ENCODE results near the gene XYLT1. TPM values are rescaled to one million over a fixed set of nuclear protein-coding genes. Genes with fewer than 3 reads are reported as not detected.

XYLT1 gene
- polyA plus RNA-seq, 1 donor from 2014 or later = 3.3 TPM

DNA sequence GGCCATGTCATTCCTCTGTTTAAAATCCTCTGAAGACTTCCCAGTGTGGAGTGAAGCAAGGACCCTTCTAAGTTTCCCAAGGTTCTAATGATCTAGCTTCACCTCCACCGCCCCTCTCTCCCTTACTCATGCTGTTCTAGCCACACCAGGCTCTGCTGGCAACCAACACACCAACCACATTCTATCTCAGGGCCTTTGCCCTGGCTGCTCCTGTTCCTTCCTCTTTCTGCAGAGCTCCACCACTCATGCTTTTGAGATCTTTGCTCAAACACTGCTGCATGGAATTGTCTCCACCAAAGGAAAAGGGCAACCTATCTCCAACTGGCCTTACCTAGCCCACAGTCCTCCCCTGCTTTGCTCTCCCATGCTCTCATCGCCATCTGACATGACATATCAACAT lies 128.7 kb downstream of the XYLT1 start:
- Histone ChIP-seq H3K36me3 (ENCODE audit: insufficient read depth, low read length) (no peaks in the 10 kb centered on the region), H4K20me1 (ENCODE audit: insufficient read depth) (no peaks in the 10 kb centered on the region), H2AFZ (ENCODE audit: low read depth, low read length) (no peak overlapping the region), H3K27me3 (ENCODE audit: insufficient read depth, low read depth, low read length) (no peaks in the 10 kb centered on the region), H3K79me2 (replicated peaks; ENCODE audit: insufficient read depth, low read length) (peaks cover 3% of the 10 kb centered on the region), H3K27ac (ENCODE audit: low read length) (no peak overlapping the region), H3K9ac (ENCODE audit: low read length) (no peak overlapping the region), H3K4me3 (ENCODE audit: low read length) (no peak overlapping the region), H3K4me2 (ENCODE audit: low read length) (no peak overlapping the region), H3K9me3 (ENCODE audit: low read length) (no peaks in the 10 kb centered on the region), H3F3A (ENCODE audit: insufficient read depth, low read length, poor library complexity, severe bottlenecking) (no peaks in the 10 kb centered on the region), H3K9me2 (ENCODE audit: insufficient read depth, low read length) (no peaks in the 10 kb centered on the region)
- TF ChIP-seq RAD21 (conservative IDR thresholded peaks at IDR 0.05) (no peak), POLR2AphosphoS5 (IDR thresholded peaks at IDR 0.05) (no peak), EP300 (conservative IDR thresholded peaks at IDR 0.05; ENCODE audit: poor library complexity, severe bottlenecking) (no peak), TAF1 (IDR thresholded peaks at IDR 0.05; ENCODE audit: low read depth) (no peak), EZH2 (IDR thresholded peaks at IDR 0.05; ENCODE audit: borderline replicate concordance, insufficient read depth, low read length, poor library complexity, severe bottlenecking) (no peak), SMC3 (conservative IDR thresholded peaks at IDR 0.05; ENCODE audit: poor library complexity) (no peak), CTCF (IDR thresholded peaks at IDR 0.05; ENCODE audit: poor library complexity, severe bottlenecking) (no peak), MXI1 (conservative IDR thresholded peaks at IDR 0.05; ENCODE audit: poor library complexity, severe bottlenecking) (no peak)
- TF ChIP-seq, protein P1, sequence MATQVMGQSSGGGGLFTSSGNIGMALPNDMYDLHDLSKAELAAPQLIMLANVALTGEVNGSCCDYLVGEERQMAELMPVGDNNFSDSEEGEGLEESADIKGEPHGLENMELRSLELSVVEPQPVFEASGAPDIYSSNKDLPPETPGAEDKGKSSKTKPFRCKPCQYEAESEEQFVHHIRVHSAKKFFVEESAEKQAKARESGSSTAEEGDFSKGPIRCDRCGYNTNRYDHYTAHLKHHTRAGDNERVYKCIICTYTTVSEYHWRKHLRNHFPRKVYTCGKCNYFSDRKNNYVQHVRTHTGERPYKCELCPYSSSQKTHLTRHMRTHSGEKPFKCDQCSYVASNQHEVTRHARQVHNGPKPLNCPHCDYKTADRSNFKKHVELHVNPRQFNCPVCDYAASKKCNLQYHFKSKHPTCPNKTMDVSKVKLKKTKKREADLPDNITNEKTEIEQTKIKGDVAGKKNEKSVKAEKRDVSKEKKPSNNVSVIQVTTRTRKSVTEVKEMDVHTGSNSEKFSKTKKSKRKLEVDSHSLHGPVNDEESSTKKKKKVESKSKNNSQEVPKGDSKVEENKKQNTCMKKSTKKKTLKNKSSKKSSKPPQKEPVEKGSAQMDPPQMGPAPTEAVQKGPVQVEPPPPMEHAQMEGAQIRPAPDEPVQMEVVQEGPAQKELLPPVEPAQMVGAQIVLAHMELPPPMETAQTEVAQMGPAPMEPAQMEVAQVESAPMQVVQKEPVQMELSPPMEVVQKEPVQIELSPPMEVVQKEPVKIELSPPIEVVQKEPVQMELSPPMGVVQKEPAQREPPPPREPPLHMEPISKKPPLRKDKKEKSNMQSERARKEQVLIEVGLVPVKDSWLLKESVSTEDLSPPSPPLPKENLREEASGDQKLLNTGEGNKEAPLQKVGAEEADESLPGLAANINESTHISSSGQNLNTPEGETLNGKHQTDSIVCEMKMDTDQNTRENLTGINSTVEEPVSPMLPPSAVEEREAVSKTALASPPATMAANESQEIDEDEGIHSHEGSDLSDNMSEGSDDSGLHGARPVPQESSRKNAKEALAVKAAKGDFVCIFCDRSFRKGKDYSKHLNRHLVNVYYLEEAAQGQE (IDR thresholded peaks at IDR 0.05; ENCODE audit: borderline replicate concordance) = no peak

- Histone ChIP-seq H3K79me2 (replicated peaks; ENCODE audit: insufficient read depth, low read length) (peaks cover 3% of the 10 kb centered on the region), H3K9me2 (ENCODE audit: insufficient read depth, low read length) (no peaks in the 10 kb centered on the region), H3F3A (ENCODE audit: insufficient read depth, low read length, poor library complexity, severe bottlenecking) (no peaks in the 10 kb centered on the region), H3K36me3 (ENCODE audit: insufficient read depth, low read length) (no peaks in the 10 kb centered on the region), H3K27me3 (ENCODE audit: insufficient read depth, low read depth, low read length) (no peaks in the 10 kb centered on the region), H3K4me2 (ENCODE audit: low read length) (no peak overlapping the region), H3K27ac (ENCODE audit: low read length) (no peak overlapping the region), H3K4me3 (ENCODE audit: low read length) (no peak overlapping the region), H3K9me3 (ENCODE audit: low read length) (no peaks in the 10 kb centered on the region), H4K20me1 (ENCODE audit: insufficient read depth) (no peaks in the 10 kb centered on the region), H3K9ac (ENCODE audit: low read length) (no peak overlapping the region), H2AFZ (ENCODE audit: low read depth, low read length) (no peak overlapping the region)
- TF ChIP-seq EZH2 (IDR thresholded peaks at IDR 0.05; ENCODE audit: borderline replicate concordance, insufficient read depth, low read length, poor library complexity, severe bottlenecking) = no peak
- TF ChIP-seq EP300 (conservative IDR thresholded peaks at IDR 0.05; ENCODE audit: poor library complexity, severe bottlenecking) = no peak
- TF ChIP-seq POLR2AphosphoS5 (IDR thresholded peaks at IDR 0.05) = no peak
- no peak for TF ChIP-seq CTCF (IDR thresholded peaks at IDR 0.05; ENCODE audit: poor library complexity, severe bottlenecking)
- no peak for TF ChIP-seq MXI1 (conservative IDR thresholded peaks at IDR 0.05; ENCODE audit: poor library complexity, severe bottlenecking)
- no peak for TF ChIP-seq RAD21 (conservative IDR thresholded peaks at IDR 0.05)
- TF ChIP-seq, protein P1 (IDR thresholded peaks at IDR 0.05; ENCODE audit: borderline replicate concordance) = no peak
- no peak for TF ChIP-seq SMC3 (conservative IDR thresholded peaks at IDR 0.05; ENCODE audit: poor library complexity)
- TF ChIP-seq TAF1 (IDR thresholded peaks at IDR 0.05; ENCODE audit: low read depth) = no peak
Measured at GRCh38 chr16:17340804-17341203, 130.0 kb downstream of the XYLT1 start.
